ENCODE results near the gene CDK19. TPM values are rescaled to one million over a fixed set of nuclear protein-coding genes. Genes with fewer than 3 reads are reported as not detected.
"Not testable (repeated sequence)": the region's sequence is repeated elsewhere in the genome, so short reads cannot be mapped to it uniquely, and the experiment has no call there.

CDK19 gene
- total and polyA plus RNA-seq, 3 donors from 2014 or later, result 30.7 to 50.0 (median 31.5) TPM

DNA sequence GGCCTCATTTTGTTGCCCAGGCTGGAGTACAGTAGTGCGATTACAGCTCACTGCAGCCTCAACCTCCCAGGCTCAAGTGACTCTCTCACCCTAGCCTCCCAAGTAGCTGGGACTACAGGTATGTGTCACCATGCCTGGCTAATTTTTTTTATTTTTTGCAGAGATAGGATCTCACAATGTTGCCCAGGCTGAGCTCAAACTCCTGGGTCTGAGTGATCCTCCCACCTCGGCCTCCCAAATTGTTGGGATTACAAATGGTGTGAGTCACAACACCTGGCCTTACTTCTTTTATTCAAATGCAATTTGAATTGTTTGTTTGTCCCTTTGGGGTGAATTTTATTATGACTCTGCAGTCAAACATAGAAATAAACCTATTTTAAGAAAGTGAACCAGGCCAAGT lies 207.1 kb downstream of the CDK19 start:
- no peak overlapping the region for H3K27ac ChIP-seq
- WGBS, 2 donors, result 75 to 100% methylated on average over 2 of the region's 2 CpGs
- no peaks in the 10 kb centered on the region for H3K27me3 ChIP-seq
- H3K36me3 ChIP-seq (ENCODE audit: low read depth, missing control alignments), result no peaks in the 10 kb centered on the region
- H3K9me3 ChIP-seq, result no peaks in the 10 kb centered on the region
- H3K4me1 ChIP-seq, result no peaks in the 10 kb centered on the region
- no peak for TF ChIP-seq POLR2A (IDR thresholded peaks at IDR 0.05)
- TF ChIP-seq, protein P1, sequence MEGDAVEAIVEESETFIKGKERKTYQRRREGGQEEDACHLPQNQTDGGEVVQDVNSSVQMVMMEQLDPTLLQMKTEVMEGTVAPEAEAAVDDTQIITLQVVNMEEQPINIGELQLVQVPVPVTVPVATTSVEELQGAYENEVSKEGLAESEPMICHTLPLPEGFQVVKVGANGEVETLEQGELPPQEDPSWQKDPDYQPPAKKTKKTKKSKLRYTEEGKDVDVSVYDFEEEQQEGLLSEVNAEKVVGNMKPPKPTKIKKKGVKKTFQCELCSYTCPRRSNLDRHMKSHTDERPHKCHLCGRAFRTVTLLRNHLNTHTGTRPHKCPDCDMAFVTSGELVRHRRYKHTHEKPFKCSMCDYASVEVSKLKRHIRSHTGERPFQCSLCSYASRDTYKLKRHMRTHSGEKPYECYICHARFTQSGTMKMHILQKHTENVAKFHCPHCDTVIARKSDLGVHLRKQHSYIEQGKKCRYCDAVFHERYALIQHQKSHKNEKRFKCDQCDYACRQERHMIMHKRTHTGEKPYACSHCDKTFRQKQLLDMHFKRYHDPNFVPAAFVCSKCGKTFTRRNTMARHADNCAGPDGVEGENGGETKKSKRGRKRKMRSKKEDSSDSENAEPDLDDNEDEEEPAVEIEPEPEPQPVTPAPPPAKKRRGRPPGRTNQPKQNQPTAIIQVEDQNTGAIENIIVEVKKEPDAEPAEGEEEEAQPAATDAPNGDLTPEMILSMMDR (IDR thresholded peaks at IDR 0.05), result no peak
- no peak for DNase-seq
- intact Hi-C loops (cut with DNase I; ENCODE audit: low total_unique reads), result no loop called here
- H3K4me3 ChIP-seq, result no peak overlapping the region

DNA sequence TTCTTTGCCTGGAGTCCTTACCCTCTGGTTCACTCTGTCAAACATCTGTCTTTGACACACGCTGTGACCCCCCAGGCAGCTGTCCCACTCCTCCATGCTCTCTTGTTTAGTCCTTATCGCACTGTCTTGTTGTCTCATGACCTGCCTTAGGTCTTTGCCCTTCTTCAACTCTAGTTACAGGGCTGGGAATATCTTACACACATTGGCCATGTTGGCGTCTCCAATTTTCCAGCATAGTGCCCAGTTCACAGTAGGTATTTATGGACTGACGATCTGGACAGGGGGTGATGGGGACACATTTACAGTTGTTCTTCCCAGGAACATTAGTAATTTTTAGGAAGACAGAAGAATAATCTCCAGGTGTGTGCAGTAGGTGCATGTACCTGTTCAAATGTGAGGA lies 209.1 kb downstream of the CDK19 start:
- no peaks in the 10 kb centered on the region for H3K27me3 ChIP-seq
- intact Hi-C loops (cut with DNase I; ENCODE audit: low total_unique reads), result no loop called here
- 89 to 91% methylated on average over 4 of the region's 4 CpGs for WGBS, 2 donors
- no peak overlapping the region for H3K4me3 ChIP-seq
- DNase-seq, result no peak
- H3K9me3 ChIP-seq, result no peaks in the 10 kb centered on the region
- H3K36me3 ChIP-seq (ENCODE audit: low read depth, missing control alignments), result no peaks in the 10 kb centered on the region
- no peaks in the 10 kb centered on the region for H3K4me1 ChIP-seq
- no peak overlapping the region for H3K27ac ChIP-seq
- TF ChIP-seq POLR2A (IDR thresholded peaks at IDR 0.05), result no peak
- TF ChIP-seq, protein P1 (IDR thresholded peaks at IDR 0.05), result no peak

DNA sequence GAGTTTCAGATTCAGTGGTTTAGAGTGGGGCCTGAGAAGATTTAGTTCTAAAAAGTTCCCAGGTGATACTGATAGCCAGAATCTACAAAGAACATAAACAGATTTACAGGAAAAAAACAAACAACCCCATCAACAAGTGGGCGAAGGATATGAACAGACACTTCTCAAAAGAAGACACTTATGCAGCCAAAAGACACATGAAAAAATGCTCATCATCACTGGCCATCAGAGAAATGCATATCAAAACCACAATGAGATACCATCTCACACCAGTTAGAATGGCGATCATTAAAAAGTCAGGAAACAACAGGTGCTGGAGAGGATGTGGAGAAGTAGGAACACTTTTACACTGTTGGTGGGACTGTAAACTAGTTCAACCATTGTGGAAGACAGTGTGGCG lies 214.6 kb downstream of the CDK19 start:
- 100% methylated on average over 1 to 3 of the region's 3 CpGs for WGBS, 2 donors
- H3K9me3 ChIP-seq; DNase-seq; H3K4me1 ChIP-seq; intact Hi-C loops (cut with DNase I; ENCODE audit: low total_unique reads); H3K27me3 ChIP-seq; H3K4me3 ChIP-seq; H3K36me3 ChIP-seq (ENCODE audit: low read depth, missing control alignments); H3K27ac ChIP-seq: not testable (repeated sequence)

DNA sequence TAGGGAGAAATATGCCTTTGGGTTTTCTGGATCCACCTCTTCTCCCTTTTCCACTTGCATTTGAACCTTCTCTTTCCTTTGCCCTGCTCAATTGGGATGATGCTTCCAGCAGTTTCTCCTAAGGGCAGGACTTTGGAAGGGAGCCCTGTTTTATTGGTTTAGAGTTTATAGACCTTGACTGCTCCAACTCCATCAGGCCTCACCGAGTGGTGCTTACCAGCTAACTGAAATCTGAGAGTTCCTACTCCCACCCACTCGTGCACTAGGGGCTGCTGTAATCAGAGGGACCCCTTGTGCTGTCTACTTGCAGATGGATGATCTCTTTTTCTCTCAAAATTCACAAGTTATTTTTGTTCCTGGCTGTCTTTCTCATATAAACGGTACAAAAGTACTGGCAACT lies 217.5 kb downstream of the CDK19 start:
- DNase-seq, result no peak
- H3K9me3 ChIP-seq, result no peaks in the 10 kb centered on the region
- H3K27ac ChIP-seq, result no peak overlapping the region
- H3K27me3 ChIP-seq, result no peaks in the 10 kb centered on the region
- intact Hi-C loops (cut with DNase I; ENCODE audit: low total_unique reads), result no loop called here
- no peaks in the 10 kb centered on the region for H3K36me3 ChIP-seq (ENCODE audit: low read depth, missing control alignments)
- H3K4me3 ChIP-seq, result no peak overlapping the region
- 51 to 59% methylated on average over 3 of the region's 3 CpGs for WGBS, 2 donors
- TF ChIP-seq, protein P1 (IDR thresholded peaks at IDR 0.05), result no peak
- no peak for TF ChIP-seq POLR2A (IDR thresholded peaks at IDR 0.05)
- no peaks in the 10 kb centered on the region for H3K4me1 ChIP-seq

DNA sequence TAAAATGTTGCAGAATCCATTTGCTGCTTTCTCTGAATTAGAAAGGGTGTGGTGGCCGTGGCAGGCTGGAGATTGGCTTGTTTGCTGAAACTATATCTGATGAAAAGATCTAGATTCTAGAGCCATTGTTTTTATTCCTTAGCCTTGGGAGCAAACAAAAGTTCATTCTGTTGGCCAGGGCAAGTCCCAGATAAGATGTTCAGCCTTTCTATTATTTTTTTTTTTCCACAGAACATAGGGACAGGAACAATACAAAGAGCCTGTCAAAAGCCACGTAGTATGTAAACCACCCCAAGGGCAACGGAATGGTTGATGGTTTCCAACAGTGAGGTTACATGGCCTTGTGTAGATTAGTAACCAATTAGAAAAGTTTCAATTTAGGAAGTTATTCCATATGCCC lies 218.9 kb downstream of the CDK19 start:
- H3K27ac ChIP-seq, result no peak overlapping the region
- DNase-seq, result no peak
- no peaks in the 10 kb centered on the region for H3K4me1 ChIP-seq
- 61 to 71% methylated on average over 3 of the region's 3 CpGs for WGBS, 2 donors
- no peaks in the 10 kb centered on the region for H3K9me3 ChIP-seq
- TF ChIP-seq POLR2A (IDR thresholded peaks at IDR 0.05), result no peak
- TF ChIP-seq, protein P1 (IDR thresholded peaks at IDR 0.05), result no peak
- H3K36me3 ChIP-seq (ENCODE audit: low read depth, missing control alignments), result no peaks in the 10 kb centered on the region
- no peaks in the 10 kb centered on the region for H3K27me3 ChIP-seq
- H3K4me3 ChIP-seq, result no peak overlapping the region
- intact Hi-C loops (cut with DNase I; ENCODE audit: low total_unique reads), result no loop called here

Measured in testis (tissue), 3 donors.